ENCODE data around the gene CHKB.
"Not testable (repeated sequence)": the region's sequence is repeated elsewhere in the genome, so short reads cannot be mapped to it uniquely, and the experiment has no call there.

CHKB gene

GRCh38 chr22:50582493-50583293 lies at the start of gene CHKB:
TSS of gene CHKB (minus strand) at chr22:50582849. CDS start at chr22:50582781, 68 bp downstream.
- DNase-seq, result peak; percentile 98

DNA sequence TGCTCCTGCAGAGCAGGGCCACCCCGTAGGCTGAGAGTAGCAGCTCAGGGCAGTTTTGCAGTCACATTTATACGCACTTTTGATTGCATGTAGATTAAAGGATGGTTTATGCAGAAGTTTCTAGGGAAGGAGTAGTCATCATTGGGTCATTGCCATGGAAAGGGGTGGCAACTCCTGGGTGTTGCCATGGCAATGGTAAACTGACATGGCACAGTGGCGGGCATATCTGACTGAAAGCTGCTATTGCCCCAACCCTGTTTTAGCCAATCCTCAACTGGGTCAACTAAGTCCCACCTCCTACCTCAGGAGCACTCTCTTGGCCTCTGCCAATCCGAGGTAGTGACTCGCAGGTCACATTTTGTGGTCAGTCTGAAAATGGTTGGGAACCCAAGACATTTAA lies 47.7 kb upstream of the CHKB start:
- no peak for DNase-seq

DNA sequence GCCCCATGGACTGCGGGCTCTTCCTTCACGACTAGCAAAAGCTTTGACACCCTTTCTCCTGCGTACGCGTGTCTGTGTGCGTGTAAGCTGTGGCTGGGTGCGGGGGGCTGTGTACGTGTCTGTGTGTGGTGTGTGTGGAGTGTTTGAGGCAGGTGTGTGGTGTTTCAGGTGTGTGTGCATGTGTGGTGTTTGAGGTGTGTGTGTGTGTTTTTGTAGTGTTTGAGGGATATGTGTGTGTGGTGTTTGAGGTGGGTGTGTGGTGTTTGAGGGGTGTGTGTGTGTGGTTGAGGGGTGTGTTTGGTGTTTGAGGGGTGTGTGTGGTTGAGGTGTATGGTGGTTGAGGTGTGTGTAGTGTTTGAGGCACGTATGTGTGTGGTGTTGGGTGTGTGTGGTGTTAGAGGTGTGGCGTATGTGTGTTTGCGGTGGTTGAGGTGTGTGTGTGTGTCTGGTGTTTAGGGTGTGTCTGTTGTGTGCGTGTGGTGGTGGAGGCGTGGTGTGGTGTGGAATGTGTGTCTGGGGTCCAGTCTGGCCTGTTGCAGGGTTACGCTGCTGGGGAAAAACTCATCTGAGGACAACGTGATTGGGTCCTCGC lies 46.0 kb upstream of the CHKB start:
- peak; percentile 44 for DNase-seq

- peak; percentile 76 for DNase-seq
Measured at GRCh38 chr22:50627642-50628542, 45.2 kb upstream of the CHKB start, which contains the start of gene ARSA. TSS of gene ARSA (minus strand) at chr22:50628152. CDS start at chr22:50627779, 373 bp downstream.

DNA sequence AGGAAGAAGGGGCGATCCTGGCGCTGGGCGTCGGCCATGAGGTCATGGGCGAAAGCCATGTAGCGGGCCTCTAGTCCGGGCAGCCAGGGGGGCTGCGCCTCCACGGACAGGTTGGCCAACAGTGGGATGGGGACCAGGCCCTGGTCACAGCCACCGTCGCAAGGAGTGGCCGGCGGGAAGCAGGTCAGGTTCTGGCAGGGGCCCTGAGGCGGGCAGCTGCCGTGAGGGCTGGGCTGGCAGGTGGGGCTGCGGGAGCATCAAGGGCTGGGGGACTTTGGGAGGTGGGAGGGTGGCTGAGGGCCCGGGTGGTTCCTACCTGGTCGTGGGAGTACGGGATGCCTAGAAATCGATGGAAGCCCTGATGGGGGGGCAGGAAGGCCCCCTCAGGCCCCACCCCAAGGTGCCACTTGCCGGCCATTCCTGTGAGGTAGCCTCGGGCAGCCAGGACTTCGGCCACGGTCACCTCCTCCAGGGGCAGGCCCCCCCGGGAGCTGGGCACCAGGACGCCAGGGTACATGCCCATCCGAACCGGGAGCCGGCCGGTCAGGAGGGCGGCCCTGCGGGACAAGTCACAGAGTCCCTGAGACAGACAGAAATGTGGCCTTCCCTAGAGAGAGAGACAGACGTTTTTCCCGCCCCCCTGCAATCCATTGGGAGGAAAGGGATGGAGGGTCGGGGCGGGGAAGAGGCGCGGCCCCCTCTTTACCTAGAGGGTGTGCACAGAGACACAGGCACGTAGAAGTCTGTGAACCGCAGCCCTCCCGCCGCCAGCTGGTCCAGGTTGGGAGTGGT lies 44.4 kb upstream of the CHKB start:
- DNase-seq, result peak; percentile 29

DNA sequence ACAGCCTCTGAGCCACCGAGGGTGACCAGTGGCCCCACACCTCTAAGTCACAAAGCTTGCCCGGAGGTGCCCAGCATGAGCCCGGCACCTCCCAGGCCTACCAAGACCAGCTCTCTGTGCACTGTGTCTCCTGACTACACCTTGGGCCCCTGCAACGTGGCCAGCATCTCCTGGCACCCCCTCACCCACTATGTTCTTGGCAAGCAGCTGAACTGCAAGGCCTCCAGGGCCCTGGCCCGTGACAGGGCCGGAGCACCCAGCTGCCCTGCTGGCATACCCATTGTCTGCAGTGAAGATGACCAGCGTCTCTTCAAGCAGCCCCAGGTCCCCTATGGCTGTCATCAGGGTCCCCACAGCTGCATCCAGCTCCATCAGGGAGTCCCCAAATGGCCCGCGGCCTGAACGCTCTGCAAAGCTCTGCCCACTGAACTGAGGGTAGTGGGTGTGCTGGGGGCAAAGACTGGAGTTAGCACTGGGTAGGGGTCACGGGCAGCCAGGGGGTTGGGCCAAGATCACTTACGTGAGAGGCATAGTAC lies 43.7 kb upstream of the CHKB start:
- no peak for DNase-seq

- DNase-seq, result peak; percentile 29
Measured at GRCh38 chr22:50625568-50626313, 43.1 kb upstream of the CHKB start.

- DNase-seq, result peak; percentile 28
Measured at GRCh38 chr22:50625131-50625567, 42.5 kb upstream of the CHKB start.

DNA sequence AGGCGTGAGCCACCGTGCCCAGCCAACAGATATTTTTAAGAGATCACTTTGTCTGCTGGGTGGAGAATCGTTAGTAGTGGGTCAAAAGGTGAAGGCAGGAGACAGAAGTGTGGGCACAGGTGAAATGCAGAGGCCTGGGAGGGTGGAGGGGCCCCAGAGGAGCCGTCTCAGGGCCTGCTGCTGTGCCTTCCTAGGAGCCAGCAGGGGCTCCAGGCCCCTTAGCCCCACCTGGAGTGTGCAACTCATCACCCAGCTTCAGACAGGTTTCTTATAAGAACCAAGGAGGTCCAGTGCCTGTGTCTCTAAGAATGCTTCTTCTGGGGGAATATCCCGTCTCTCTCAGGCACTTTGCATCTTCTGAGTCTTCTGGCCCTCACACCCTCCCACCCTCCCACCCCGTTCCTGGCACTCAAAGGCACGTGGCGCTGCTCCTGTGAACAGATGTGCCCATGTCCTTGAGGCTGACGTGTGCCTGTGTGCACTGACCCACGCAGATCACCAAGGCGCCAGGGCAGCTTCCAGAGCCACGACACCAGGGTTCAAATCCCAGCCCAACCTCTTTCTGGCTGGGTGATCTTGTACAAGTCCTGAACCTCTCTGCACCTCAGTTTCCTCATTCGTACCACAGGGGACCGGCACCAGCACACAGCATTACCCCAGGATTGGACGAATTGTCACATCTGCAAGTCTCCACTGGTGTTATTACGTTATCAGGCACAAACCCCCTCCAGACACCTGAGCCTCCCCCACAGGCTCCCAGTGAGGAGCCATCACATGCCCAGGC lies 41.9 kb upstream of the CHKB start:
- peak; percentile 28 for DNase-seq

DNA sequence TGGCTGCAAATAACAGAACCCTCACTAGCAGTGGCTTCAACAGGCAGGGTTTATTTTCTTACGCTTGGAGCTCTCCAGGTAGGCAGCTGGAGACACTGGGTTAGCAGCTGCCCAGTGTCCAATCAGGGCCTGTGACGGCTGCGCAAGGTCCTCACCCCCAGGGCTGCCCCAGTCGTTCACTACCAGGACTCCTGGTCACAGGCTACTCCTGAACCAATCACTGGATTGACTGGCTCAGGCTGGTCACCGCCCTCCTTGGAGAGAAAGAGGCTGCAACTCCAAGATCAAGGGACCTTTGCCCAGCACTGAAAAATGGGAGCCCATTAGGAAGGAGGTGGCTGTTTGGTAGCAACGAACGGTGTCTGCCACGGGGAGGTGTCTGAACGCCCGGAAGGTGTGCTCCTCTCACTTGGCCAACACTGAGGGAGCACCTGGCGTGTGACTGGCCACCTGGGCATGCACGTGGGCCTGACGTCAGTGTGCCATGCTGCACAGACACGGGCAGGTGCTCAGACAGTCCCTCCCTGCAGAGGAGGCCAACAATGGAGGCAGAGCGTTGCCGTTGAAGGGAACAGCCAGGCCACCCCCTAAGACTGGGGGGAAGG lies 40.2 kb upstream of the CHKB start:
- peak; percentile 26 for DNase-seq

- DNase-seq, result peak; percentile 37
Measured at GRCh38 chr22:50621948-50622722, 39.5 kb upstream of the CHKB start.

GRCh38 chr22:50621356-50621880 lies 38.8 kb upstream of the CHKB start:
- peak; percentile 51 for DNase-seq

DNA sequence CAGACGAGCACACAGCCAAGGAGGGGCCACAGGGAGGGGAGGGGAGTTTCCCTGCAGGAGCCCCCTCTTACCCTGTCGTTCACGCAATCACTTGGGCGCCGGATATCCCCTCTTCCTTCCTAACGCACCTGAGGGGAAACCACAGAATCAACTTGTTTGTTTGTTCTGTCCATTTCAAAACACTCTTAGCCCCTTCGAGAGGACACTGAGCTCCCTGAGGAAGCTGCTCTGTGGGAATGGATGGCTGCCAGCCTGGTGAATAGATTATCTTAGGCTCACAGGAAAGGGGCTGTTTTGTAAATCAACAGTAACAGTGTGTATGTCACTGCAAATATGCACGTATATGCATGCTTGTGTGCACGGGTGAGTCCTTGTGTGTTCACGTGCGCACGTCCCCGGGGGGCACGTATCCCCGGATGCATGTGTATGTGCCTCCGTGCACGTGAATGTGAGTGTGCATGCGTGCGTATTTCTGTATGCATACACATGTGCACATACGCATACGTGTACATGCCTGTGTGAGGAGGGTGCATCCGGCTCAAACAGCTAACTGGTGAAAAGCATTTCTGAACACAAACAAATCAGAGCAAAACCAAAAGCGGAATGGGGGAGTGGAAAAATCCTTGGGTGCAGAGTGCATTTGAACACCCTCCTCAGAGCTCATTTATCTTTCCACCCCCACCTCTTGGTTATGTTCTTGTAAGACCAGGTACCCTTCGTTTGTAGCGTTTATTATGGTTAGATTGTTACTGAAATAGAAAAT lies 38.1 kb upstream of the CHKB start:
- peak; percentile 54 for DNase-seq

DNA sequence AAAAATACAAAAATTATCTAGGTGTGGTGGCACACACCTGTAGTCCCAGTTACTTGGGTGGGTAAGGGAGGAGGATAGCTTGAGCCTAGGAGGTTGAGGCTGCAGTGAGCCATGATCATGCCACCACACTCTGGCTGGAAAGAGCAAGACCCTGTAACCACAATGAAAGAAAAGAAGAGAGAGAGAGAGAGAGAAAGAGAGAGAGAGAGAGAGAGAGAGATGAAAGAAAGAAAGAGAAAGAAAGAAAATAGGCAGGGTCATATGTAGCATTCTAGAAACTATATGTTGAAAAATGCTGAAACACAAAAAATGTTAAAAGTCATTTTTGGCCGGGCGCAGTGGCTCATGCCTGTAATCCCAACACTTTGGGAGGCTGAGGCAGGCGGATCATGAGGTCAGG lies 31.6 kb upstream of the CHKB start:
- not testable (repeated sequence) for DNase-seq

GRCh38 chr22:50613291-50613981 lies 30.8 kb upstream of the CHKB start:
- DNase-seq, result no peak

DNA sequence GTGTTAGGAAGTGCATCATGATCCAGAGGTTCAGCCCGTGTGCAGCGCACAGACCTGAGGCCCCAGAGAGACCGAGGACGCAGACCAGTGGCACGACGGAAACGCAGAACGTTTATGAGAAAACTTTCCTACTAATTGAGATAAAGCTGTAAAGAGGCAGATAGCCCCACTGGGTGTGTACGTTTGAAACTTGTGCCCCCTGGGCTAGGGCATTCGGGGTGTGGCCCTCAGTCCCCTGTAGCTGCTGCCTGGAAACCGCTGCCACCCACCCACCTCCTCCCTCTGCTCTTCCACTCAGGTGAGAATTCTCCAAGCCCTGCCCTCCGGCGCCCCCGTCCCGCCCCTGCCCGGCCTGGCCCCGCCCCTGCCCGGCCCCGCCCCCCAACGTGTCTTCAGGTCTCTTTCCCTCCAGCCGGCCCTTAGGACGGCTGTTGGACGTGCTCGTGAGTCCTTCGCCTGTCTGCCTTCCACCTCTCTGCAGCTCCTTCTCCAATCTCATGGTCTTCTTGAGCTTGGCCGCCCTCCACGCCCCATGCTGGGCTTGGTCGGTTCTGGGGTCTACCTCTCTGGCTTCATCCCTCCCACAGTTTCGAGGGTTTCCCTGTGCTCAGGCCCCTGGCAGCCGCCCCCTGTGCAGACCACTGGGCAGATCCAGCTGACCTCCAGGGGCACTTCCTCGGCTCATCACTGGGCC lies 30.0 kb upstream of the CHKB start:
- peak; percentile 41 for DNase-seq

- DNase-seq, result no peak
Measured at GRCh38 chr22:50612168-50612527, 29.5 kb upstream of the CHKB start.
